BE2C (cell line): ENCODE data around the gene ETV6.

Source experiments
- DNase-seq: peaks from one replicate; pipeline ENCODE4 v3.0.0-alpha.2; 2020
- H3K27me3 ChIP-seq: fragments of 250-450 bp; sonication (Bioruptor Pico); 2 replicates; pipeline ENCODE4 v1.5.1; 2020; ENCODE audit warnings: mild to moderate bottlenecking
- H3K36me3 ChIP-seq: fragments of 250-450 bp; sonication (Bioruptor Pico); 2 replicates; pipeline ENCODE4 v1.5.1; 2020; ENCODE audit warnings: mild to moderate bottlenecking
- H3K4me1 ChIP-seq: fragments of 250-450 bp; sonication (Bioruptor Pico); 2 replicates; pipeline ENCODE4 v1.5.1; 2020
- H3K4me3 ChIP-seq: 2 replicates; pipeline ENCODE4 v1.5.1; 2011; ENCODE audit warnings: low read depth, low read length
- H3K9me3 ChIP-seq: fragments of 250-450 bp; sonication (Bioruptor Pico); 2 replicates; pipeline ENCODE4 v1.5.1; 2020
- CTCF ChIP-seq: IDR thresholded peaks from 2 replicates; pipeline ENCODE4 v1.5.1; 2012; ENCODE audit warnings: mild to moderate bottlenecking, low read depth, low read length

Gene ETV6

GRCh38 chr12:11752403-11753149 is 103.1 kb downstream of the ETV6 start:
- Histone ChIP-seq H3K9me3 (no peaks in the 10 kb centered on the region), H3K27me3 (no peaks in the 10 kb centered on the region), H3K36me3 (no peaks in the 10 kb centered on the region), H3K4me3 (no peak overlapping the region), H3K4me1 (peaks cover 5% of the 10 kb centered on the region)
- TF ChIP-seq CTCF, result no peak
- no peak for DNase-seq

GRCh38 chr12:11753150-11753499 is 103.7 kb downstream of the ETV6 start:
- no peaks in the 10 kb centered on the region for H3K27me3 ChIP-seq
- no peak for DNase-seq
- no peak for TF ChIP-seq CTCF
- no peak overlapping the region for H3K4me3 ChIP-seq
- peaks cover 5% of the 10 kb centered on the region for H3K4me1 ChIP-seq
- H3K36me3 ChIP-seq, result no peaks in the 10 kb centered on the region
- H3K9me3 ChIP-seq, result no peaks in the 10 kb centered on the region

DNA sequence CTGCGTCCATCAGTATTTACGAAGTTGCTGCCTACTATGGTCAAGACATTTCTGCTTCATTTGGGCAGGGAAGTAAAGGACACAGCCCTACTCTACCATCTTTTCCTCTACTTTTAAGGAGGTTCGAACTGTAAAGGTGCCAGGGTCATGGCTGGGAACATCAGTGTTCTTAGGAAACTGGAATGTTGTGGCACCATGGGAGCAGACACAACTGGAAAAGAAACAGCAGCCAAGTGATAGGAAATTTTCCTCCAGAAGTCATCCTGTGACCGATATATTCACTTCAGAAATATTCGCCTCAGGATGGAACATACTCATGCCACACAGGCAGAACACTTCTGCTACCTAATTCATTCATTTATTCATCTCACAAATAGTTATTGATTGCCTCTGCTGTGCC is 104.4 kb downstream of the ETV6 start:
- Histone ChIP-seq H3K9me3 (no peaks in the 10 kb centered on the region), H3K27me3 (no peaks in the 10 kb centered on the region), H3K36me3 (no peaks in the 10 kb centered on the region), H3K4me1 (peaks cover under 1% of the 10 kb centered on the region), H3K4me3 (no peak overlapping the region)
- TF ChIP-seq CTCF, result no peak
- DNase-seq, result no peak

- Histone ChIP-seq H3K27me3 (no peaks in the 10 kb centered on the region), H3K4me1 (no peaks in the 10 kb centered on the region; the same call in 1 of the 2 replicates), H3K9me3 (no peaks in the 10 kb centered on the region), H3K4me3 (no peak overlapping the region), H3K36me3 (no peaks in the 10 kb centered on the region)
- no peak for TF ChIP-seq CTCF
- DNase-seq, result no peak
Observed at GRCh38 chr12:11754256-11754655, 104.8 kb downstream of the ETV6 start.

GRCh38 chr12:11755302-11755930 is 105.9 kb downstream of the ETV6 start:
- Histone ChIP-seq H3K4me3 (no peak overlapping the region), H3K36me3 (no peaks in the 10 kb centered on the region), H3K4me1 (no peaks in the 10 kb centered on the region; the same call in 1 of the 2 replicates), H3K27me3 (no peaks in the 10 kb centered on the region), H3K9me3 (no peaks in the 10 kb centered on the region)
- no peak for DNase-seq
- no peak for TF ChIP-seq CTCF

GRCh38 chr12:11756022-11756421 is 106.5 kb downstream of the ETV6 start:
- H3K4me3 ChIP-seq, result no peak overlapping the region
- DNase-seq, result no peak
- H3K36me3 ChIP-seq, result no peaks in the 10 kb centered on the region
- no peak for TF ChIP-seq CTCF
- H3K9me3 ChIP-seq, result no peaks in the 10 kb centered on the region
- no peaks in the 10 kb centered on the region for H3K27me3 ChIP-seq
- no peaks in the 10 kb centered on the region; the same call in 1 of the 2 replicates for H3K4me1 ChIP-seq
